HG02610 (cell line): ENCODE data around the gene PMAIP1.
"Not testable (repeated sequence)": the region's sequence is repeated elsewhere in the genome, so short reads cannot be mapped to it uniquely, and the experiment has no call there.

Source experiments
- ATAC-seq: cut with Tn5 transposase; IDR thresholded peaks from one replicate; pipeline ENCODE4 v1.9.1; 2021; ENCODE audit warnings: mild to moderate bottlenecking, moderate library complexity; ENCODE audit not compliant: unreplicated experiment

PMAIP1 gene

GRCh38 chr18:59881728-59882656, 17.8 kb upstream of the PMAIP1 start:
- ATAC-seq: peak; percentile 43

DNA sequence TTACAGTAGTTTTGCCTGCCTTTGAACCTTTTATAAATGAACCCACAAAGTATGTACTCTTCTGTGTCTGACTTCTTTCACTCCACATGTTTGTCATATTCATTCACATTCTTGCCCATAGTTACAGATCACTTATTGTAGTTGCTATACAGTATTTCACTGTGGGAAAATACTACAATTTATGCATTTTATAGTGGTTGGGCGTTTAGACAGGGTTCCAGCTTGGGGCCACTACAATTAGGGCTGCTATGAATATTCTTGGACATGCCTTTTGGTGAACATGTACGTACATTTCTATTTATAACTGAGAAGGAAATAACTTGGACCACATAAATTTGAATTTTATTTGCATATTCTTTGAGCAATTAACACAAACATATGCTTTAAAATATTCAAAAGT, 15.4 kb upstream of the PMAIP1 start:
- ATAC-seq: no peak

- peak; percentile 79 for ATAC-seq
Measured at GRCh38 chr18:59885579-59886163, 14.1 kb upstream of the PMAIP1 start.

GRCh38 chr18:59886399-59886798, 13.4 kb upstream of the PMAIP1 start:
- not testable (repeated sequence) for ATAC-seq

DNA sequence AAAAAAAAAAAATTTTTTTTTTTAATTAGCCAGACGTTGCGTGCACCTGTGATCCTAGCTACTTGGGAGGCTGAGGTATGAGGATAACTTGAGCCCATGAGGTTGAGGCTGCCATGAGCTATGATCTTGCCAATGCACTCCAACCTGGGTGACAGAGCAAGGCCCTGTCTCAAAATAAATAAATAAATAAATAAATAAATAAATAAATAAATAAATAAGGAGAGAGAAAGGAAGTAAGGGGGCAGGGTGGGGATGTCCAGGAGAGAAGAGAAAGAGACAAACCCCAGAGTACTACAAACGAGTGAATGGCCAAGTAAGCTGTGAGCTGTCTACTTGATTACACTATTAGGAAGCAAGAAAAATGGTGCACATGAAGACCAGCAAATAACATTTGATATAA, 7.7 kb upstream of the PMAIP1 start:
- no peak for ATAC-seq

DNA sequence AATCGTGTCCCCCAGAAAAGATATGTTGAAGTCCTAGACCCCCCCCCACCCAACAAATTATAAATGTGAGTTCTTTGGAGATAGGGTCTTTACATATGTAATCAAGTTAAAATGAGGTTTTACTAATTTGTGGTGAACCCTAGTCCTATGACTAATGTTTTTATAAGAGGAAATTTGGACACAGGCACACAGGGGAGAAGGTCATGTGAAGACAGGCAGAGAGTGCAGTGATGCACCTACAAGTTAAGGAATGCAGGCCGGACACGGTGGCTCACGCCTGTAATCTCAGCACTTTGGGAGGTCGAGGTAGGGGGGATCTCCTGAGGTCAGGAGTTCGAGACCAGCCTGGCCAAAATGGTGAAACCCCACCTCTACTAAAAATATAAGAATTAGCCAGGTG, 5.8 kb upstream of the PMAIP1 start:
- ATAC-seq: no peak

DNA sequence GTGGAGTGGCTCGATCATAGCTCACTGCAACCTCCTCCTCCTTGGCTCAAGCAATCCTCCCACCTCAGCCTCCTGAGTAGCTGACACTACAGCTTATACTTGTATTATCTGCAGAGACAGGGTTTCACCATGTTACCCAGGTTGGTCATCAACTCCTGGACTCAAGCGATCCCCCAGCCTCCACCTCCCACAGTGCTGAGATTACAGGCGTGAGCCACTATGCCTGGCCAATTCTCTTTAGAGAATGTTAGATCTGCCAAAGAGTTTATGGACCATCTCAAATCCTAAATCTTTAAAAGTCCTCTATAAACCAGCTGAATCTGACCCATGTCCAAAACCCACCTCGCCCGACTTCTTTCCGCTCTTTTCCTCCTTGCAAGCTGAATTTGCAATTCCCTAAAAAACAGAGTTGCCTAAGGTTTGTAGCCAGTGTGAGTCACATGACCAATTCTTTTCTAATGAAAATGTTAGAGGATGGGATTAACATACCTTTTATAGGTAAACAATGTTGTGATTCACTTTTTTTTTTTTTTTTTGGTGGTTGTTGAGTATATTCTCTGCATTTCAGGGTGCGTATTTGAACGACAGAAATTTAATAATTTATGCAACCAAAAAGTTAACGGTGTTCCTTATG, 2.4 kb upstream of the PMAIP1 start:
- ATAC-seq: no peak

DNA sequence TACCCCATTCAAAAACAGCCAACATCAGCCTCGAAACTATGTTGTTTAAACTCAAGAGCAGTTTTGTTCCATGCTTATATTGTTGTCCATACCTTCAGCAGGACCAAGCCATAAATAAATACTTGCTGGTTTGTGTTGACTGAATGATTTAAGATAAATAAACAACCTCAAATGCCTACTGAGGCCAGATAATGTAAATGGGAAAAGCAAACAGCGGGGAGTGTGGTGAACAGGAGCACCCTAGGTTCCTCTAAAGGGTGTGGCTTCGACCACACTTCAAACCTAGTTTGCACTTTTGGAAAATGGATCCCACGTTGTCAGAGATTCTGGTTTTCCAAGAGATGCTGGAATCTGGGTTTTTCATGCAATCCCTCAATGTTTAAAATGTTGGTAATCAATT, 1.7 kb upstream of the PMAIP1 start:
- ATAC-seq: no peak

GRCh38 chr18:59898609-59899297, 1.0 kb upstream of the PMAIP1 start:
- peak; percentile 19 for ATAC-seq

DNA sequence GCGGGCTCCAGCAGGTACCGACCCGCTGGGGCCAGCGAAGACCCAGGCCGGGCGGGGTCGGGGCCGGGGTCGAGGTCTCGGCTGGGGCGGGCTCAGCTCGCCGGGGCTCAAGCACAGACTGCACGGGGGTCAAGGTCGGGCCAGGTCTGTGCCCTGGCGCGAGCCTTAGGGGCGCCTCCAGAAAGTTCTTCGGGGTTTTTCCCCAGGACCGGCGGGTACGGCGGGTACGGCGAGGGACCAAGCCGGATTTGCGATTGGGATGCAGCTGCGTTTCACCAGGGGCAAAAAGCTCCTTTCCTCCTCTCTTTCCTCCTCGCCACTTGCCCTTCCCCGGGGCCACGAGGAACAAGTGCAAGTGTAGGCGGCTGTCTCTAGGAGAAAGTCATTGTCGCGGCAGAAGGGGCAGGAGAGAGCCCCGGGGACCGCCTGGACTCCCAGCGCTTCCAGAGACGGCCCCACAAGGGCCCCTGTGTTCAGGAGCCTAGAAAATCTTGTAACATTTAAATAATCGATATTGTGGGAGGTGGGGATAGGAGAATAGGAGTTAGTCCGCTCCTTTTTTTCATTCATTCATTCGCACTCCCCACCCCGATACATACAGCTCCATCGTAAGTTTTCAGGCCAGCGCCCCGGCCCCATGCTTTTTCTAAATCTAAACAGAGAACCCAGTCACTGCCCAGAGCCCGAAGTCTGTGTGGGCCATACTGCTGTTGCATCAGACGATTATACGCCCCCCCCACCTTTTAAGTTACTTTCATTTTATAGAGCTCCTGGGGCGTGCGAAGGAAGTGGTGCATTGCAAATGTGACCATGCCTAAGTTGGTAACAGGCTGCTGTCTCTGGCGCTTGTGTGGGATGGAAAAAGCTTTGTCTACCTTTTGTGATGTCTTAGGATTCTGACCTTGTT, 679 bp downstream of the PMAIP1 start:
- peak; percentile 34 for ATAC-seq

- ATAC-seq: no peak
Measured at GRCh38 chr18:59902131-59902992, 2.6 kb downstream of the PMAIP1 start.

DNA sequence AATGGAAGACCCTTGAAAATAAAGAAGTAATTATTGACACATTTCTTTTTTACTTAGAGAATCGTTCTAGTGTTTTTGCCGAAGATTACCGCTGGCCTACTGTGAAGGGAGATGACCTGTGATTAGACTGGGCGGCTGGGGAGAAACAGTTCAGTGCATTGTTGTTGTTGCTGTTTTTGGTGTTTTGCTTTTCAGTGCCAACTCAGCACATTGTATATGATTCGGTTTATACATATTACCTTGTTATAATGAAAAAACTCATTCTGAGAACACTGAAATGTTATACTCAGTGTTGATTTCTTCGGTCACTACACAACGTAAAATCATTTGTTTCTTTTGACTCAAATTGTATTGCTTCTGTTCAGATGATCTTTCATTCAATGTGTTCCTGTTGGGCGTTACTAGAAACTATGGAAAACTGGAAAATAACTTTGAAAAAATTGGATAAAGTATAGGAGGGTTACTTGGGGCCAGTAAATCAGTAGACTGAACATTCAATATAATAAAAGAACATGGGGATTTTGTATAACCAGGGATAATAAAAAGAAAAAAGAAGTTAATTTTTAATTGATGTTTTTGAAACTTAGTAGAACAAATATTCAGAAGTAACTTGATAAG, 3.3 kb downstream of the PMAIP1 start:
- no peak for ATAC-seq

DNA sequence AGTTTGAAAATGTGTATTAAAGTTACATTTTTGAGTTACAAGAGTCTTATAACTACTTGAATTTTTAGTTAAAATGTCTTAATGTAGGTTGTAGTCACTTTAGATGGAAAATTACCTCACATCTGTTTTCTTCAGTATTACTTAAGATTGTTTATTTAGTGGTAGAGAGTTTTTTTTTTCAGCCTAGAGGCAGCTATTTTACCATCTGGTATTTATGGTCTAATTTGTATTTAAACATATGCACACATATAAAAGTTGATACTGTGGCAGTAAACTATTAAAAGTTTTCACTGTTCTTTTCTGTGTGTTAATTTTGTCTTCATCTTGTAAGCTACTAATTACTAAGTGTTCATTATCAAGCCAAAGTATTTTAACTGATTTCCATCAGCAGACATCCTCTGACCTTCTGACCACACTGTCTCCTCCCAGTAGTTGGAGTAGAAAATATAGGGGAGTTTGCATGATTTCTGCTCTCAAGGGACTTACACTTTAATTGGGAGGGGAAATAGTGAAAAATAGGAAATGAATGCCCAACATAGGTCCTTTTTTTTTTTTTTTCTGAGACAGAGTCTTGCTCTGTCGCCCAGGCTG, 4.3 kb downstream of the PMAIP1 start:
- no peak for ATAC-seq

DNA sequence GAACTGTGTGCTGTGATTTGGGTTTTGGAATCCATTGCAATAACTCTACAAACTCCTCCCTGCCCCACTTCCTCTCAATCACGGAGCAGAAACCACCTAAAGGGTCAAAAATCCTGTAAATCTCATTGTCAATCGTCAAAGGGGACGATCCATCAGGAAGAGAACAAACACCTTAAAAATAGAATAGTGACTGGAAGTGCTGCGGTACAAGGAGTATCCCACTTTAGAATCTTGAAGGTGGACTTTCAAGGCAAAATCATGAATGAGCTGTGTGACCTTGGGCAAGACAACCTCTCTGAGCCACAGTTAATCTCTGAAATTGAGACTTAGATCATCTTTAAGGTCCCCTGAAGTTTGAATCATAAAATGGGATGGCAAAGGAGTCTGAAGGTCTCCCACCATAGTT, 5.9 kb downstream of the PMAIP1 start:
- ATAC-seq: no peak

DNA sequence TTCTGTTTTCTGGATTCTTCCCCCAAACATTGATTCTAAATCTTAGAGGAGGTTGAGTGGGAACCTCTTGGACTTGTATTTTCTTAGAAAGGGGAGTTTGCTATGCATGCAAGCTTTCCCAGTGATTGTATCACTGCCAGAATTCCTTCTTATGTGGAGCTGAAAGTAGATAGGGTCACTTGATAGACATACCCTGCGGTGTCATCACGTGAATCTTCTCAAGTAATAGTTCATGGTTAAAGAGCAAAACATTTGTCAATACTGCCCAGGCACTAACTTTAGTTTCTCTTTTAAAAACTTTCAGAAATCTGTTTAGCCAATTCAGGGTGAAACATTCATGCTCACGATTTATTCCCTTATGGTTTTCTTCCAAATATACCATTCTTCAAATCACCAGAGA, 6.4 kb downstream of the PMAIP1 start:
- no peak for ATAC-seq

- peak; percentile 11 for ATAC-seq
Measured at GRCh38 chr18:59907172-59907571, 7.4 kb downstream of the PMAIP1 start.

DNA sequence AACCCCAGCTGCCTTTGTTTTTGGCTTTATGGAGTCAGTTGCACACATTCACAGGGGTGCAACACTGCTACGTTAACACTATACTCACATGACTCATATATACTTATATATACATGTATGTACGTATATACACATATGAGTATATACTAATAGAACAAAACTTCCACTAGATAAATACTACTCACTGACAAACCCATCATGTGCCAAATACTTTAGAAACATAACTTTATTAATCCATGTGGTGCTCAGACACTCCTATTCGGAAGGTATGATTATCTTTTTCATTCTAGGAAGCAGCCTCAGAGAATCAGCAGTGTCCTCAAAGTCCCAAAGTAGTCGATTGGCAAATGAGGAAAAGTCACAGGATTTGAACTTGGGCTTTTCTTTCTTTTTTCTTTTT, 7.9 kb downstream of the PMAIP1 start:
- ATAC-seq: peak; percentile 19

GRCh38 chr18:59908799-59909198, 9.0 kb downstream of the PMAIP1 start:
- no peak for ATAC-seq
